Testis (tissue), 2 donors: ENCODE data around the gene RNF225.

Experiments
- CTCF ChIP-seq, 3 experiments: fragments of 450-650 bp in 2 of 3; fragments of 200-600 bp in 1 of 3; sonication (generic) in 1 of 3; IDR thresholded peaks; one replicate each; pipeline ENCODE4 v1.5.1; 2016 to 2019; ENCODE audit warnings: antibody characterized with exemption in 3 of 3, mild to moderate bottlenecking in 2 of 3, moderate library complexity in 1 of 3
- POLR2A ChIP-seq: fragments of 450-650 bp; IDR thresholded peaks from one replicate; pipeline ENCODE4 v1.6.1; 2017; ENCODE audit warnings: antibody characterized with exemption, mild to moderate bottlenecking, moderate library complexity

- no peak for TF ChIP-seq POLR2A
- no peak for TF ChIP-seq CTCF (IDR thresholded peaks at IDR 0.05)
These were observed 12.2 kb downstream of the RNF225 start for GRCh38 chr19:58407658-58408151.
